MM.1S (cell line): ENCODE data around the gene GIPC1.

Source experiments
- CTCF ChIP-seq: fragments of 300-600 bp; sonication (generic); IDR thresholded peaks from 2 replicates; pipeline ENCODE4 v1.5.1; 2016; ENCODE audit warnings: antibody characterized with exemption, low read length, mixed read lengths
- EZH2 ChIP-seq: fragments of 300-600 bp; sonication (generic); optimal IDR thresholded peaks from 2 replicates; pipeline ENCODE3; 2017; ENCODE audit warnings: low read depth, mild to moderate bottlenecking, antibody characterized with exemption, low read length, mixed read lengths
- EZH2phosphoT487 ChIP-seq: fragments of 300-600 bp; sonication (generic); IDR thresholded peaks from 2 replicates; pipeline ENCODE4 v1.6.1; 2018; ENCODE audit warnings: antibody characterized with exemption, low read length

- no peak for TF ChIP-seq EZH2phosphoT487
- peak; percentile 52 for TF ChIP-seq CTCF
- TF ChIP-seq EZH2: no peak
Measured at GRCh38 chr19:14505488-14506239, 9.7 kb upstream of the GIPC1 start.
